GM23338 (cell line): Measurements from ENCODE around the gene SIVA1. TPM values are rescaled to one million over a fixed set of nuclear protein-coding genes. Genes with fewer than 3 reads are reported as not detected.

Experiments used
- ATAC-seq: fragments of 200-7000 bp; cut with Tn5 transposase; 3 replicates; pipeline ENCODE4 v1.9.1; 2020
- DNase-seq: peaks from one replicate; pipeline ENCODE4 v3.0.0-alpha.2; 2015; ENCODE audit warnings: low spot score
- H2AFZ ChIP-seq: fragments of 200-600 bp; sonication (generic); 2 replicates; pipeline ENCODE4 v1.8.0; 2016; ENCODE audit warnings: antibody characterized with exemption, mild to moderate bottlenecking, moderate library complexity
- H3F3A ChIP-seq: fragments of 200-600 bp; sonication (generic); replicated peaks from 2 replicates; pipeline ENCODE4 v1.8.0; 2017; ENCODE audit warnings: antibody characterized with exemption, mixed run types, low read depth
- H3K27ac ChIP-seq: fragments of 200-600 bp; sonication (generic); 2 replicates; pipeline ENCODE4 v1.6.1; 2016; ENCODE audit warnings: low read depth
- H3K27me3 ChIP-seq: fragments of 200-600 bp; sonication (generic); 2 replicates; pipeline ENCODE4 v1.8.0; 2016; ENCODE audit warnings: mild to moderate bottlenecking, mixed run types, moderate library complexity; ENCODE audit not compliant: insufficient read depth
- H3K36me3 ChIP-seq: fragments of 200-600 bp; sonication (generic); 2 replicates; pipeline ENCODE4 v1.8.0; 2016; ENCODE audit warnings: mild to moderate bottlenecking; ENCODE audit not compliant: insufficient read depth
- H3K4me1 ChIP-seq: fragments of 200-600 bp; sonication (generic); 2 replicates; pipeline ENCODE4 v1.8.0; 2016; ENCODE audit warnings: mild to moderate bottlenecking, moderate library complexity; ENCODE audit not compliant: insufficient read depth
- H3K4me2 ChIP-seq: fragments of 200-600 bp; sonication (generic); 2 replicates; pipeline ENCODE4 v1.7.1; 2017; ENCODE audit warnings: mixed run types
- H3K4me3 ChIP-seq: fragments of 200-600 bp; sonication (generic); 2 replicates; pipeline ENCODE4 v1.6.1; 2016; ENCODE audit warnings: mixed run types
- H3K79me2 ChIP-seq: fragments of 200-600 bp; sonication (generic); replicated peaks from 2 replicates; pipeline ENCODE4 v1.8.0; 2017; ENCODE audit warnings: mild to moderate bottlenecking; ENCODE audit not compliant: insufficient read depth
- H3K9me2 ChIP-seq: fragments of 200-600 bp; sonication (generic); 2 replicates; pipeline ENCODE4 v1.8.0; 2017; ENCODE audit not compliant: insufficient read depth
- H4K20me1 ChIP-seq: fragments of 200-600 bp; sonication (generic); replicated peaks from 2 replicates; pipeline ENCODE4 v1.8.0; 2017; ENCODE audit warnings: mild to moderate bottlenecking; ENCODE audit not compliant: insufficient read depth
- H3K27ac Mint-ChIP-seq: 2 replicates; pipeline ENCODE4 v1.8.0; 2020; ENCODE audit warnings: inconsistent platforms, mild to moderate bottlenecking, moderate library complexity, mixed read lengths
- H3K27me3 Mint-ChIP-seq: 3 replicates; pipeline ENCODE4 v1.8.0; 2022; ENCODE audit warnings: low read depth, mild to moderate bottlenecking, moderate library complexity, mixed read lengths, inconsistent platforms; ENCODE audit not compliant: insufficient read depth, poor library complexity
- H3K36me3 Mint-ChIP-seq: 3 replicates; pipeline ENCODE4 v1.8.0; 2021; ENCODE audit warnings: low read depth, mild to moderate bottlenecking, inconsistent platforms, moderate library complexity, mixed read lengths
- H3K4me1 Mint-ChIP-seq: 3 replicates; pipeline ENCODE4 v1.8.0; 2020; ENCODE audit warnings: mild to moderate bottlenecking, inconsistent platforms, mixed read lengths
- H3K4me3 Mint-ChIP-seq: 3 replicates; pipeline ENCODE4 v1.8.0; 2021; ENCODE audit warnings: moderate library complexity, mild to moderate bottlenecking, inconsistent platforms, mixed read lengths
- H3K9me3 Mint-ChIP-seq: 3 replicates; pipeline ENCODE4 v1.8.0; 2020; ENCODE audit warnings: moderate library complexity, mild to moderate bottlenecking, inconsistent platforms, mixed read lengths
- STAT1 ChIP-seq: IDR thresholded peaks from one replicate; pipeline ENCODE4 v1.6.1; 2016; ENCODE audit warnings: antibody characterized with exemption; ENCODE audit not compliant: unreplicated experiment
- polyA plus RNA-seq: library from polyadenylated mRNA; unstranded; fragments of >200 nt; fragmentation: Nextera tagmentation; extraction: Ambion mirVana; gene quantifications from 2 replicates; pipeline ENCODE4 v1.2.1, GENCODE V29; 2016
- total RNA-seq: library from RNA; depleted of rRNA; stranded (reverse); fragments of >200 nt; shearing (Covaris generic); gene quantifications from 2 replicates; pipeline ENCODE4 v1.2.3, GENCODE V29; 2014; rRNA removed

SIVA1 gene
- total and polyA plus RNA-seq, 2 experiments from 2014 or later: 215 to 392 TPM

DNA sequence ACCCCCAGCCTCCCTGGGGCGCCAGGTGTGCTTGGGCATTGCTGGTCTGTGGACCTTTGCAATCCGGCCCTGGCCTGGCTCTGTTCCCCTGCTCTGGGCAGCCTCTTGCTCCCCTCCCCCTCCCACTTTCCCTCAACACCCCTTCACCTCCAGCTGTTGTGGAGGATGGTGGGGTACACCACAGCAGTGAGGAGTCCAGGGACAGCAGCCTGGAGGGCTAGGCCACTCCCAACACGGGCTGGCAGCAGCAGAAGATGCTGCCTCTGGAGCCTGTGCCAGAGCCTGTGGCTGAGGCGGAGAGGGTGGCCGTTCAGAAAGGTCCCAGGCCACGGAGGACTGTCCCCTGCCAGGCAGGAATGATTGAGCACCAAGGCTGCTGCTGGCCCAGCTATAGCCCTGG lies 55.5 kb downstream of the SIVA1 start:
- Histone ChIP-seq H2AFZ (no peak overlapping the region), H3K4me1 (no peaks in the 10 kb centered on the region), H3F3A (no peaks in the 10 kb centered on the region), H3K4me3 (no peak overlapping the region), H3K27me3 (no peaks in the 10 kb centered on the region), H4K20me1 (no peaks in the 10 kb centered on the region), H3K27ac (no peak overlapping the region), H3K4me2 (no peak overlapping the region), H3K9me2 (0 out of 2 replicates have a peak, but pooled peaks cover 3% of the 10 kb centered on the region), H3K79me2 (no peaks in the 10 kb centered on the region), H3K36me3 (no peaks in the 10 kb centered on the region)
- H3K9me3 Mint-ChIP-seq: peaks cover 11% of the 10 kb centered on the region
- peaks cover 22% of the 10 kb centered on the region for H3K27me3 Mint-ChIP-seq
- ATAC-seq (no peak), DNase-seq (no peak)
- no peak overlapping the region for H3K4me3 Mint-ChIP-seq
- 0 out of 3 replicates have a peak, but pooled peaks cover 4% of the 10 kb centered on the region for H3K4me1 Mint-ChIP-seq
- no peak overlapping the region for H3K27ac Mint-ChIP-seq
- TF ChIP-seq STAT1: no peak
- H3K36me3 Mint-ChIP-seq: no peaks in the 10 kb centered on the region

Other genes starting within 250 kb of the SIVA1 start
- not detected in 2 replicates for gene C14orf180, start 173.4 kb upstream of the SIVA1 start, total RNA-seq
- not detected in 2 replicates for gene C14orf180, start 173.4 kb upstream of the SIVA1 start, polyA plus RNA-seq
- 4.8 and 5.0 TPM in 2 replicates for gene TMEM179, start 148.4 kb upstream of the SIVA1 start, total RNA-seq
- gene TMEM179, start 148.4 kb upstream of the SIVA1 start, polyA plus RNA-seq: 1.0 and 2.2 TPM in 2 replicates
- gene INF2, start 63.5 kb upstream of the SIVA1 start, total RNA-seq: 52.4 and 75.5 TPM in 2 replicates
- gene INF2, start 63.5 kb upstream of the SIVA1 start, polyA plus RNA-seq: 36.7 and 37.2 TPM in 2 replicates
- gene ADSS1, start 28.9 kb upstream of the SIVA1 start, total RNA-seq: 4.3 and 11.6 TPM in 2 replicates
- gene ADSS1, start 28.9 kb upstream of the SIVA1 start, polyA plus RNA-seq: 9.5 and 12.4 TPM in 2 replicates
- 74.3 and 78.7 TPM in 2 replicates for gene AKT1, start 42.6 kb downstream of the SIVA1 start, total RNA-seq
- 19.2 and 23.7 TPM in 2 replicates for gene AKT1, start 42.6 kb downstream of the SIVA1 start, polyA plus RNA-seq
- gene ZBTB42, start 48.0 kb downstream of the SIVA1 start, total RNA-seq: 4.4 and 7.5 TPM in 2 replicates
- gene ZBTB42, start 48.0 kb downstream of the SIVA1 start, polyA plus RNA-seq: 0.66 and 0.70 TPM in 2 replicates
- 31.3 and 37.1 TPM in 2 replicates for gene CEP170B, start 112.1 kb downstream of the SIVA1 start, total RNA-seq
- 4.6 and 5.3 TPM in 2 replicates for gene CEP170B, start 112.1 kb downstream of the SIVA1 start, polyA plus RNA-seq
- 0.08 TPM in 1 of 2 replicates, not detected in the other for gene PLD4, start 171.7 kb downstream of the SIVA1 start, total RNA-seq
- gene PLD4, start 171.7 kb downstream of the SIVA1 start, polyA plus RNA-seq: 0.21 TPM in 1 of 2 replicates, not detected in the other
- 2.6 TPM in 2 replicates for gene AHNAK2, start 225.2 kb downstream of the SIVA1 start, total RNA-seq
- 1.1 and 1.6 TPM in 2 replicates for gene AHNAK2, start 225.2 kb downstream of the SIVA1 start, polyA plus RNA-seq
- 1.8 and 4.9 TPM in 2 replicates for gene CLBA1, start 232.6 kb downstream of the SIVA1 start, total RNA-seq
- 1.6 and 1.7 TPM in 2 replicates for gene CLBA1, start 232.6 kb downstream of the SIVA1 start, polyA plus RNA-seq